Colonic mucosa (tissue), 4 donors: ENCODE measurements around the gene REEP5. TPM values are rescaled to one million over a fixed set of nuclear protein-coding genes. Genes with fewer than 3 reads are reported as not detected.
"Not testable (repeated sequence)": the region's sequence is repeated elsewhere in the genome, so short reads cannot be mapped to it uniquely, and the experiment has no call there.

Experiments
- DNase-seq: peaks from one replicate; pipeline ENCODE4 v3.0.0-alpha.2; 2020
- H3K27ac ChIP-seq: fragments of 200-600 bp; one replicate; pipeline ENCODE4 v1.8.0; 2021
- H3K27me3 ChIP-seq: fragments of 200-600 bp; one replicate; pipeline ENCODE4 v1.8.0; 2021
- H3K36me3 ChIP-seq: fragments of 200-600 bp; one replicate; pipeline ENCODE4 v1.8.0; 2021
- H3K4me1 ChIP-seq: fragments of 200-600 bp; one replicate; pipeline ENCODE4 v1.8.0; 2021; ENCODE audit warnings: mild to moderate bottlenecking
- H3K4me3 ChIP-seq: fragments of 200-600 bp; one replicate; pipeline ENCODE4 v1.8.0; 2021
- H3K9ac ChIP-seq, 2 donors: one replicate each; pipeline ENCODE4 v1.7.0; 2013; ENCODE audit warnings: control low read depth in 2 of 2, low read depth in 2 of 2, low read length in 2 of 2
- H3K9me3 ChIP-seq: fragments of 200-600 bp; one replicate; pipeline ENCODE4 v1.8.0; 2021
- CTCF ChIP-seq: fragments of 200-600 bp; IDR thresholded peaks from one replicate; pipeline ENCODE4 v1.8.0; 2022; ENCODE audit warnings: antibody characterized with exemption, mild to moderate bottlenecking
- intact Hi-C: fragments of 100-400 bp; cut with DNase I; formaldehyde crosslinking; loops from one replicate; pipeline ENCODE4 v1.14.1; 2022
- total RNA-seq, 2 donors: library from RNA; stranded (reverse); fragmentation: NEBNext Ultra II Directional in 1 of 2; extraction: Animal tissue kit (Norgen Biotek cat#: 25700) in 1 of 2; gene quantifications; one replicate each; pipeline ENCODE4 v1.2.1, GENCODE V29; 2021
- donor health status: healthy.
- donor health status: DM: no; HTN: no; CAD: no.
- donor health status: DM: no; HTN: no; CAD: no.

Gene REEP5
- total RNA-seq, 2 donors from 2014 or later = 76.7 to 96.3 TPM

- Histone ChIP-seq H3K27me3 (no peaks in the 10 kb centered on the region), H3K9me3 (no peaks in the 10 kb centered on the region), H3K4me3 (no peak overlapping the region), H3K9ac (no peak overlapping the region), H3K4me1 (no peaks in the 10 kb centered on the region), H3K27ac (no peak overlapping the region), H3K36me3 (no peaks in the 10 kb centered on the region)
- DNase-seq = no peak
- intact Hi-C loops = no loop called here
- TF ChIP-seq CTCF = no peak
These were observed 39.0 kb upstream of the REEP5 start for GRCh38 chr5:112960863-112961504.

GRCh38 chr5:112960315-112960714 lies 38.3 kb upstream of the REEP5 start:
- no peak for TF ChIP-seq CTCF
- Histone ChIP-seq H3K36me3 (no peaks in the 10 kb centered on the region), H3K27ac (no peak overlapping the region), H3K4me3 (no peak overlapping the region), H3K4me1 (no peaks in the 10 kb centered on the region), H3K27me3 (no peaks in the 10 kb centered on the region), H3K9ac (no peak overlapping the region), H3K9me3 (no peaks in the 10 kb centered on the region)
- intact Hi-C loops = no loop called here
- DNase-seq = no peak

- H3K9ac ChIP-seq, H3K9me3 ChIP-seq, intact Hi-C loops, DNase-seq, H3K4me3 ChIP-seq, H3K36me3 ChIP-seq, H3K4me1 ChIP-seq, H3K27me3 ChIP-seq, H3K27ac ChIP-seq: not testable (repeated sequence)
These were observed 37.8 kb upstream of the REEP5 start for GRCh38 chr5:112959872-112960271.

- intact Hi-C loops = no loop called here
- H3K4me3 ChIP-seq = no peak overlapping the region
- no peaks in the 10 kb centered on the region for H3K9me3 ChIP-seq
- H3K27ac ChIP-seq = no peak overlapping the region
- no peaks in the 10 kb centered on the region for H3K27me3 ChIP-seq
- TF ChIP-seq CTCF = no peak
- H3K9ac ChIP-seq = no peak overlapping the region
- peak; percentile 44 for DNase-seq
- no peaks in the 10 kb centered on the region for H3K36me3 ChIP-seq
- H3K4me1 ChIP-seq = no peaks in the 10 kb centered on the region
These were observed 36.4 kb upstream of the REEP5 start for GRCh38 chr5:112958093-112959088.

GRCh38 chr5:112957036-112957808 lies 35.2 kb upstream of the REEP5 start:
- H3K4me3 ChIP-seq = no peak overlapping the region
- DNase-seq = no peak
- no peaks in the 10 kb centered on the region for H3K27me3 ChIP-seq
- TF ChIP-seq CTCF = no peak
- H3K9ac ChIP-seq = no peak overlapping the region
- H3K4me1 ChIP-seq = no peaks in the 10 kb centered on the region
- intact Hi-C loops = no loop called here
- no peaks in the 10 kb centered on the region for H3K36me3 ChIP-seq
- no peaks in the 10 kb centered on the region for H3K9me3 ChIP-seq
- no peak overlapping the region for H3K27ac ChIP-seq
